GM18951 (cell line): Measurements from ENCODE around the gene NEURL4.
A peak's percentile ranks its signal among the peaks of the same experiment; 100 is the strongest.

Experiments used
- POLR2A ChIP-seq: IDR thresholded peaks from 4 replicates; pipeline ENCODE4 v1.6.1; 2011; ENCODE audit warnings: mild to moderate bottlenecking; ENCODE audit not compliant: insufficient read length, insufficient read depth; ENCODE audit errors: extremely low read depth
- in situ Hi-C: fragments of 300-500 bp; cut with MboI; formaldehyde crosslinking; loops from one replicate; pipeline ENCODE4 v1.12.0; 2022; ENCODE audit warnings: low sequenced_read_pairs, mixed read lengths, inconsistent platforms; ENCODE audit not compliant: unreplicated experiment

Gene NEURL4

DNA sequence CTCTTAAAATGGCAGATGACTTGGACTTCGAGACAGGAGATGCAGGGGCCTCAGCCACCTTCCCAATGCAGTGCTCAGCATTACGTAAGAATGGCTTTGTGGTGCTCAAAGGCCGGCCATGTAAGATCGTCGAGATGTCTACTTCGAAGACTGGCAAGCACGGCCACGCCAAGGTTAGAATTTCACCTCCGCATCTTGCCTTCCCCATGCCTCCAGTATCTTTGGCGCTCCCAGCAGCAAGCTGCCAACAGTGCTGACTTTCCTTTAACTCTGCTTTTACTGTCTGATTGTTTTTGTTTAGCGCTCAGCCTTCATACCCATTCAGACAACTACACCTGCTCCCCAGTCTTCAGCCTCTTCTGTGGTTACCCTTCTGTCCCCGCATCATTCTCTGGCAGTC, 19.5 kb downstream of the NEURL4 start:
- TF ChIP-seq POLR2A: no peak
- in situ Hi-C loops: no loop called here

DNA sequence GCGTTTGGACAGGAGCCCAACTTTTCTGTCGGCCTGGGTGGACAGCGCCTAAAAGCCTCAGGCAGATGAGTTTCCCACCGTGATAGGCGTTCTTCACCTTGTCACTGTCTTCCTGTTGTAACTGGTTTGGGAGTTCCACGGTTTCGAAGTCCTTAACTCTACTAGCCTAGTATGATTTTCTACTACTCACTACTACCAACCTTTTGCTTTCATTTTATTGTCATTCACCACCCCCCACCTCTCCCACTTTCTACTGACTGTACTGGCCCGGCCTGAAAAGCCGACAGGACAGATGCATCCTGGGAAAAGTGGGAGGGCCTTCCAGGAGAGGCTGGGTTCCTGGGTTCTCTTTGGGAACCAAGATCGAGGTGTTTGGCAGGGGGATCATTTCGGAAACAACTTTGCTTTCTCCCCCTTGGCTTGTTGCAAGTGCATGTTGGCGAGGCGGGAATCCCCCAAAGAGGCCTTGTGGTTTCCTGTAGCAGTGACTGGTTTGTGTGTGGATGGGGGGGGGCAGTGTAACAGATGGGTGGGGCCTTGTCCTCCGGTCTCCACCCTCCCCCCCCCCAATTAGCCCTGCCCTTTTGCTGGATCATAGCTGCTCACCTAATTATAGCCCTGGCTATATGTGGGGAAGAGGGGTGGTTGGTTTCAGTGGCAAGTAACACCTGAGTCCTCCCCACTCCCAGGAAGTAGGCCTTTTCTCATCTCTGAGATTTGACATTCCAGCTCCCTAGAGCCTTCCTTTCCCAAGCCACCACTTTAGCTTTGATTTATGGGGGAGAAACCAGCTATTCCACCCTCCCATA, 20.3 kb downstream of the NEURL4 start:
- in situ Hi-C loops: no loop called here
- peak; percentile 41 for TF ChIP-seq POLR2A

DNA sequence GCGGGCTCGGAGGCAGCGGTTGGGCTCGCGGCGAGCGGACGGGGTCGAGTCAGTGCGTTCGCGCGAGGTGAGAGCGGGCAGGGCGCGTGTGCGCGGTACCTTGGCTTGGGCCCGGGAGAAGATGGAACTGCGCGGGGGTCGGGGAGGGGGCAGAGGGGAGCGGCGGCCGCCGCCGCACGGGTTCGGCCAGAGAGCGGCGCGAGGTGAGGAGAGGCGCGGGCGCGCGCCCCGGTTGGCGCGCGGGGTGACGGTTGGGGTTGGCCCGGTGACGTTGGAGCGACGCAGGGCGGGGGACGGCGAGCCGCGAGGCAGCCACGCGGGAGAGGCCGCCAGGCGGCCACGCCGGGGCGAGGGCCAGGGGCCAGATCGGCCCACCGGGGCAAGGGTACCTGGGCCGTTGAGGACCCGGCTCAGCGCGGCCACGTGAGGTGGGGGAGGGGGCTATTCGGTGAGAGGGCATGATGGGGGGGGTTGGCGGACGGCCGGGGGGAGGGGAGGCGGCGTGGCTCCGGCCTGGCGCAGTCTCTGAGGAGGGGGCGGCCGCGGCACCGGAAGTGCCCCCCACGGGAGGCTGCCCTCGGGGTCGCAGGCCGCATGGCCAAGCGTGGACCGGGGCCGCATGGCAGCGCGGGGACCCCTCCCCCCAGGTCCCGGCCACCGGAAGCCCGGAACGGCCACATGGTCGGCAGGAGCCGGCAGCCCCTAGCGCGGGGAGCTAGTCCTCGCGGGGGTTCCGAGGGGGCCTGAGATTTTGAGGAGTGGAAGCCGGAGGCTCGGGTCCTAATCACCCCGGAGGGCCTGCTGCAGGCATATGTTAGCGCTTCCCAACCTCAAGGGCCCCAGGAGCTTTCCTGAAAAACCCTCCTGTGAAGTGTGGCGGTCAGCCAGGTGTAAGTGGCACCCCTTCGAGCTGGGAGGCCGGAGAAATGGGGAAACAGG, 21.2 kb downstream of the NEURL4 start:
- in situ Hi-C loops: no loop called here
- TF ChIP-seq POLR2A: no peak

- TF ChIP-seq POLR2A: peak; percentile 70
- in situ Hi-C loops: no loop called here
Measured at GRCh38 chr17:7306911-7307685, 22.0 kb downstream of the NEURL4 start, which contains the start of gene EIF5A. TSS of gene EIF5A (plus strand) at chr17:7307628. CDS start at chr17:7309636, 2,008 bp downstream.

- in situ Hi-C loops: no loop called here
- TF ChIP-seq POLR2A: no peak
Measured at GRCh38 chr17:7304179-7304578, 25.0 kb downstream of the NEURL4 start.

DNA sequence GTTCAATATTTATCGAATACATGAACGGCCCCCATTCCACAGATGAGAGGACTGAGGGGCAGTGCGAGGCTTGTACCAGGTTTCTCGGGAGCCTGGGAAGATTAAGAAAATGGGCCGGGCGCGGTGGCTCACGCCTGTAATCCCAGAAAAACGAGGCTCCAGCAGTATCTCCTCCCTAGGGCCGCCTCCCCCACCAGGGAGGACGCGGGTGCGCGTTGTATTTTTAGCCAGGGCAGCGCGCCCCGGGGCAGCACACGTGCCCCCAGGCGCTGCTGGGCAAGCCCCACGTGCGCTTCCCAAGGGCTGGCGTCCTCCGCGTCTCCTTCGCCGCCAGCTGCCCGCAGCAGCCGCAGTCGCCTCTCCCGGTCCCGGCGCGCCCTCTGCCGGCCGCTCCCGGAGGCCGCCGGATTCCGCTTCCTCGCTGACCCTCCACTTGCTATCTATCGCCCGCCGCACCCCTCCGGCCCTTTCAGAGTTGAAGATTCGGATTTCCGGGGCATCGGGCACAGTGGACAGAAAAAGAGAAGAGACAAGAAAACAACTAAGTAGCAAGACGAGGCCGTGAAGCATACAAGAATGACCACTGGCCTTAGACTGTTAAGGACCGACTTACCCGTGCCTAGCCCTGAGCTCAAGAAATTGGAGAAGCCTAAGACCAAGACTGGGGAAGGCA, 32.8 kb downstream of the NEURL4 start:
- no peak for TF ChIP-seq POLR2A
- in situ Hi-C loops: no loop called here

DNA sequence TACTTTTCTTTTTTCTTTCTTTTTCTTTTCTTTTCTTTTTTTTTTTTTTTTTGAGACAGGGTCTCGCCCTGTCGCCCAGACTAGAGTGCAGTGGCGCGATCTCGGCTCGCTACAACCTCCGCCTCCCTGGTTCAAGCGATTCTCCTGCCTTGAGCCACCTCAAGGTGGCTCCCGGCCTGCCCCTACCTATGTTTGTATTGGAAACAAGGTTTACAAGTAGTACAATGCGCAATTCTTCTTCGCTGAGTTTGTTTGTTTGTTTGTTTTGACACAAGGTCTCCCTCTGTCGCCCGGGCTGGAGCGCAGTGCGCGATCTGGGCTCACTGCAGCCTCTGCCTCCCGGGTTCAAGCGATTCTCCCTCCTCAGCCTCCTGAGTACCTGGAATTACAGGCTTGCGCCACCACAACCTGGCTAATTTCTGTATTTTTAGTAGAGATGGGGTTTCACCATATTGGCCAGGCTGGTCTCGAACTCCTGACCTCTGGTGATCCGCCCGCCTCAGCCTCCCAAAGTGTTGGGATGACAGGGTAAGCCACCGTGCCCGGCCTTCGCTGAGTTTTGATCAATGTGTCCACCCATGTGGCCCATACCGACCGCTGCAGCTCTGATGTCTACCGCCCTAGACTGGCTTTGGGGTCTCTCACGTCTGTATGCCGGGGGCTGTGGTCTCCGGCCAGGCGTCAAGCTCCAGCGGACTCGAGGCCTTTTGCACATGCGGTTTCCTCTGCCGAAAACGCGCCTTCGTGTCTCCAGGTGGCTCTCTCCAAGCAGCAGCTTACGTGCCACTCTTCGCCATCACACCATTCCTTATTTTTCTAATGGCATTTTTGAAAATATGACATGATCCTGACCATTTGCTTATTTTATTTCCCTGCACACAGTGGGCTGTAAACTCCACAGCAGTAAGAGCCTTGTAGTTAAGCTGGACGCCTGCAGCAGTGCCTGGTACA, 33.6 kb downstream of the NEURL4 start:
- no peak for TF ChIP-seq POLR2A
- in situ Hi-C loops: no loop called here

DNA sequence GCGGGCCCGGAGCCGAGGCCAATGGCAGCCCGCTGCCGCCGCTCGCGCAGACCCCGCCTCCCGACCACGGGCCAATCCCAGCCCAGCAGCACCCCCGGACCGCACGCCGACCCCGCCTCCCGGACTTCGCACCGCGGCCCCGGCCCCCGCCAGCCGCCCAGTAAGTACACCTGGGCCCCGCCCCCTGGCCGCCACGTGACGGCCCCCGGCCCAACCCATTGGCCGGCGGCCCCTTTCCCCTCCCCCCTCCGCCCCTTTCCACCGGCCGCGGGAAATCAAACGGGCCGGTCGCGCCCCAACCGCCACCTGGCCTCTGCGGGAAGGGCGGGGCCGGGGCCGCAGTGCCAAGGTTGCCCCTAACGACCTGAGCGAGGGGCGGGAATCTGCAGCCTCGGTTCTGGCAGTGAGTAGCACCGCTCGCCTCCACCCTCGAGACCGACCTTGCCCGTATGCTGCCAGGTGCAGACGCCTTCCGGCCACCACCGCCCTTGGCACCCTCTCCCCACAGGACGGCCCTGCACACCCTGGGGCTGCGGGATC, 34.5 kb downstream of the NEURL4 start, which contains the start of gene YBX2:
Gene YBX2, minus strand, starts transcription at position 26 of the 540 bp plus-strand sequence. CDS start 139 bp downstream, outside the sequence.
- in situ Hi-C loops: no loop called here
- TF ChIP-seq POLR2A: no peak

DNA sequence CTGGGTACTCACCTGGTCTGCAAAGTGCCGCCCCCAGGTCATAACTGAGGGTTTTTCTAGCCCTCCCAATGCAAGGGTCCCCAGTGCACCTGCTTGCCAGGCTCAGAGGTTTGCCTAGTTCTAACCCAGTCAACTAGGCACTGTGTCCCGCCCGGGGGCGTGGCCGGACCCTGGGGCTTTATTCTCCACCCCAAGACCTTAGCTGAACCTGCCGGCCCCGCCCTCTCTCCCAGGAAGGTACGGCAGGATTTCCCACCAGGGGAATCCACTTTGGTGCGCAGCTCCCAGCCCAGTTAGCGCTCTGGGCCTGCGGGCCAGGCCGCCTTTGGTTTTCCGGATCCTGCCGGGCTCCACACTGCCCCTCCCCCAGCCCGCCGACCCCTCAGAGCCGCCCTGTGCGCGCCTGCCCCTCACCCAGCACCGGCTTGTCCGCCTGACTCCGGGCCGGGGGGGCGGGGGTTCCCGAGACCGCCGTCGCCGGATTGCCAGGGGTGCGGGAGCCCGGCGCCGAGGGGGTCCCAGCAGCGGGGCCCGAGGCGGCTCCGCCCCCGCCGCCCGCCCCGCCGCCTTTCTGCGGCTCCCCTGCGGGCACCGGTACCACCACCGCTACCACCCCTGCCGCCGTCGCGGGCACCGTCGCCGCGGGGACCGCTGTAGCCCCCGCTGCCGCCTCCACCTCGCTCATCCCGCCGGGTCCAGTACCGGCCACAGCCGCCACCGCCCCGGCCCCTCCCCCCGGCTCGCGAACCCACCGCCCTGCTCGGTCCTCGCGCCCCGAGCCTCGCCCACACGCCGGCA, 35.1 kb downstream of the NEURL4 start:
- TF ChIP-seq POLR2A: no peak
- in situ Hi-C loops: no loop called here

DNA sequence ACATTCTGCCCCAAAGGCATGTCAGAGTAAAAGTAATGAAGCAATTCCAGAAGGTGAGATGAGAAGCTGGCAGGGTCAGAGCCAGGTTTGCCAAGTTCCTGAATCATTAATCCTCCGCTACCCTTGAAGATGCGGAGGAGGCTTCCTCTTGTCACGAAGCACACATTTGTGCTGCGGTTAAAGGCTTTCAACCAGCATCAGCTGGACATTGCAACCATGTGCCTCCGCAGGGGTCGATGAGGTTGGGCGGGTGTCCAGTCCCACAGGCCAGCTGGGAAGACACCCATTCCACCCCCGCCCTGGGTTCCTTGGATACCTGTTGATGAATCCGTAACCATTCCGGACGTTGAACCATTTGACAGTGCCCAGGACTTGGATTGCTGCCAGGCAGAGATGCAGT, 36.0 kb downstream of the NEURL4 start:
- in situ Hi-C loops: no loop called here
- TF ChIP-seq POLR2A: no peak
